Activated T-cell treated with anti-CD3 and anti-CD28 coated beads, Interleukin-2, amount 50 U/mL, for 4 hours (primary cell): Measurements from ENCODE around the gene RECQL5. TPM values are rescaled to one million over a fixed set of nuclear protein-coding genes. Genes with fewer than 3 reads are reported as not detected.
A peak's percentile ranks its signal among the peaks of the same experiment; 100 is the strongest.

Experiments used
- ATAC-seq, 2 donors: fragments of 200-7000 bp; cut with Tn5 transposase; one replicate each; pipeline ENCODE4 v1.10.0; 2021
- DNase-seq: peaks from one replicate; pipeline ENCODE4 v3.0.0-alpha.2; 2020
- H3K27me3 Mint-ChIP-seq: one replicate; pipeline ENCODE4 v1.8.0; 2021; ENCODE audit warnings: low read depth, mixed read lengths
- H3K36me3 Mint-ChIP-seq: one replicate; pipeline ENCODE4 v1.8.0; 2022; ENCODE audit warnings: mixed read lengths; ENCODE audit not compliant: insufficient read depth
- H3K4me1 Mint-ChIP-seq: one replicate; pipeline ENCODE4 v1.8.0; 2021; ENCODE audit warnings: low read depth, mixed read lengths
- H3K4me3 Mint-ChIP-seq: one replicate; pipeline ENCODE4 v1.8.0; 2021; ENCODE audit warnings: mild to moderate bottlenecking, moderate library complexity, mixed read lengths
- H3K9me3 Mint-ChIP-seq: one replicate; pipeline ENCODE4 v1.8.0; 2021; ENCODE audit warnings: mixed read lengths
- total RNA-seq, 3 donors: library from RNA; stranded (reverse); gene quantifications; one replicate each; pipeline ENCODE4 v1.2.1, GENCODE V29; 2021

RECQL5 gene
- total RNA-seq, 3 donors from 2014 or later = 20.7 to 26.1 (median 21.8) TPM

GRCh38 chr17:75673487-75673886 lies 6.5 kb upstream of the RECQL5 start:
- Mint-ChIP-seq H3K9me3 (no peaks in the 10 kb centered on the region), H3K36me3 (peaks cover 29% of the 10 kb centered on the region), H3K4me3 (no peak overlapping the region), H3K27me3 (no peaks in the 10 kb centered on the region), H3K4me1 (peaks cover 18% of the 10 kb centered on the region)
- no peak for DNase-seq
- ATAC-seq = no peak

- Mint-ChIP-seq H3K9me3 (no peaks in the 10 kb centered on the region), H3K4me3 (no peak overlapping the region), H3K27me3 (no peaks in the 10 kb centered on the region), H3K4me1 (peaks cover 25% of the 10 kb centered on the region), H3K36me3 (peaks cover 29% of the 10 kb centered on the region)
- ATAC-seq (no peak), DNase-seq (no peak)
Measured at GRCh38 chr17:75672011-75672410, 5.1 kb upstream of the RECQL5 start.

- DNase-seq (no peak), ATAC-seq (no peak)
- Mint-ChIP-seq H3K9me3 (no peaks in the 10 kb centered on the region), H3K36me3 (peaks cover 27% of the 10 kb centered on the region), H3K4me3 (no peak overlapping the region), H3K4me1 (peaks cover 27% of the 10 kb centered on the region), H3K27me3 (no peaks in the 10 kb centered on the region)
Measured at GRCh38 chr17:75670868-75671267, 3.9 kb upstream of the RECQL5 start.

DNA sequence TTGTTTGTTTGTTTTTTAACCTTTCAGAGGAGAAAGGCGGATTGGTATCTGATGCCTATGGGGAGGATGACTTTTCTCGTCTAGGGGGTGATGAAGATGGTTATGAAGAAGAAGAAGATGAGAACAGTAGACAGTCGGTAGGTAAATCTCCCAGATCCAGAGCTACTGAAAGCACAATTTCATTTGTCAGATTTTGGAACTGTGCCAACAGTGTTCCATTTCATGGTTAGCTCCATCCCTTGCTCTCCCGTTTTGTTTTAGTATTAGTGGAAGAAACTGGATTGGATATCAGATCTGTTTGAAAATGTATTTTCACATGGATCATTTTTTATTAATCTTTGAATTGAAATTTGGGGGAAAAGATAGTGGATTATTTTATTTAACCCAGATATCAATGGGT lies 1.5 kb upstream of the RECQL5 start:
- peaks cover 31% of the 10 kb centered on the region for H3K4me1 Mint-ChIP-seq
- DNase-seq (no peak), ATAC-seq (no peak)
- H3K4me3 Mint-ChIP-seq = no peak overlapping the region
- H3K9me3 Mint-ChIP-seq = no peaks in the 10 kb centered on the region
- H3K27me3 Mint-ChIP-seq = no peaks in the 10 kb centered on the region
- H3K36me3 Mint-ChIP-seq = peaks cover 25% of the 10 kb centered on the region

GRCh38 chr17:75667825-75668224 lies 871 bp upstream of the RECQL5 start:
- DNase-seq = no peak
- peaks cover 21% of the 10 kb centered on the region for H3K36me3 Mint-ChIP-seq
- no peak overlapping the region for H3K4me3 Mint-ChIP-seq
- H3K9me3 Mint-ChIP-seq = no peaks in the 10 kb centered on the region
- H3K27me3 Mint-ChIP-seq = no peaks in the 10 kb centered on the region
- H3K4me1 Mint-ChIP-seq = peaks cover 31% of the 10 kb centered on the region
- ATAC-seq = no peak

- ATAC-seq (no peak), DNase-seq (no peak)
- H3K4me1 Mint-ChIP-seq = peaks cover 27% of the 10 kb centered on the region
- H3K9me3 Mint-ChIP-seq = no peaks in the 10 kb centered on the region
- H3K27me3 Mint-ChIP-seq = no peaks in the 10 kb centered on the region
- peak overlapping the region; percentile 76 for H3K4me3 Mint-ChIP-seq
- peaks cover 26% of the 10 kb centered on the region for H3K36me3 Mint-ChIP-seq
Measured at GRCh38 chr17:75665981-75666380, 973 bp downstream of the RECQL5 start.

DNA sequence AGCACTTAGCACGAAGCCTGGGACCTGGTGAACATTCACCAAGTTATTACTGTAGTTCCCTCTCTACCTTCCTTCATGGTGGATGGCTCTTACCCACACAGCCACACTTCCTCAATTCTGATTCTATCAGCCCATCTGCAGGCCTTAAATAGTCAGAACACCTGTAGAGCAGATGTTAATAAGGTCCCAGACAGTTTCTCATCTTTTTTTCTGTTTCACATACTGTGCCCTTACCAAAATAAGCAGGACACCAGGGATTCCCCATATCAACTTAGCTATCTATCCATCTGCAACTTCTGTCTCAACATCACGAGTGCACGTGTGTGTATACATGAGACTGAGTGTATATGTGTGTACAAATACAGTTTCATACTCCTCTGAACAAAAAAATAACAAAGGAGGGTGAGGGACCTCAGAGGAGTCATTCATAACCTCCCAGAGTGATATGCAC lies 2.8 kb downstream of the RECQL5 start:
- peaks cover 21% of the 10 kb centered on the region for H3K4me1 Mint-ChIP-seq
- no peak for ATAC-seq
- no peaks in the 10 kb centered on the region for H3K27me3 Mint-ChIP-seq

GRCh38 chr17:75662511-75662910 lies 4.4 kb downstream of the RECQL5 start:
- DNase-seq (no peak), ATAC-seq (no peak)
- Mint-ChIP-seq H3K4me1 (peaks cover 10% of the 10 kb centered on the region), H3K27me3 (no peaks in the 10 kb centered on the region), H3K9me3 (no peaks in the 10 kb centered on the region), H3K36me3 (peaks cover 12% of the 10 kb centered on the region), H3K4me3 (no peak overlapping the region)

More for the DNA sequence above, 2.8 kb downstream of the RECQL5 start:
- Mint-ChIP-seq H3K9me3 (no peaks in the 10 kb centered on the region), H3K4me3 (no peak overlapping the region), H3K36me3 (peaks cover 19% of the 10 kb centered on the region)
- no peak for DNase-seq

DNA sequence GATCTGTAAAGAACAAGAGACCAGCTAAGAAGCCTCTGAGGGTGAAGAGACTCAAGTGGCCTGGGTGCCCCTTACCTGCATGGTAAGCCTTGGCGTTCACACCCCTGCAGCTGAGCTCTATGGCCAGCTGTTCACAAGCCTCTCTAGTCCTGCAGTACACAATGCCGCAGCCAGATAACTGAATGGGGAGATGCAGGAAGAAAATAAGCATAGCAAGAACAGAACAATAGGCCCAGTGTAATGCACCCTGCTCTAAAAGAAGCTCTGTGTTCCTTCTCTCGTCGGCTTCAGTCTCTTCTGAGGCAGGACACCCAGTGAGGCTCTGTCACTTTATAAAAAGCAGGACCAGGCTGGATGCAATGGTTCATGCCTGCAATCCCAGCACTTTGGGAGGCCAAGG lies 5.4 kb downstream of the RECQL5 start:
- H3K36me3 Mint-ChIP-seq = peaks cover 17% of the 10 kb centered on the region

DNA sequence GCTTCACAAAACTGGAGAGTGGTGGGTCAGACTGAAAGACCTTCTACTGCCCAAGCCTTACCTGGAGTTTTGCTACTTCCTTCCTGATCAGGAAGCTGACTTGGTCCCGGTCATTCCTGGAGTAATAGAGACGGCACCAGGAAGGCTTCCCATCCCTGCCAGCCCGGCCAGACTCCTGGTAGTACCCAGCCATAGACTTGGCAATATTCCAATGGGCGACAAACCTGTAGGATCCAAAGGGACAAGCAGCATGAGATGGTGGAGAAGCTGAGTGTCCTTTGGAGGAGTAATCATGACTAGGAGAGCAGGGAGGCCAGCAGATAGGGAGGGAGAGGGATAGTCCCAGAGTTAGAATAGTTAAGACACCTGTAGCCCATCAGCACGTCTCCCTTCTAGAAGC lies 8.7 kb downstream of the RECQL5 start:
- H3K4me1 Mint-ChIP-seq = no peaks in the 10 kb centered on the region
- H3K27me3 Mint-ChIP-seq = no peaks in the 10 kb centered on the region
- DNase-seq (no peak), ATAC-seq (no peak)
- H3K9me3 Mint-ChIP-seq = no peaks in the 10 kb centered on the region
- no peak overlapping the region for H3K4me3 Mint-ChIP-seq
- H3K36me3 Mint-ChIP-seq = peaks cover 19% of the 10 kb centered on the region

More for the DNA sequence above, 5.4 kb downstream of the RECQL5 start:
- Mint-ChIP-seq H3K4me1 (peaks cover 10% of the 10 kb centered on the region), H3K9me3 (no peaks in the 10 kb centered on the region), H3K27me3 (no peaks in the 10 kb centered on the region), H3K4me3 (no peak overlapping the region)
- no peak for ATAC-seq
- DNase-seq = no peak

DNA sequence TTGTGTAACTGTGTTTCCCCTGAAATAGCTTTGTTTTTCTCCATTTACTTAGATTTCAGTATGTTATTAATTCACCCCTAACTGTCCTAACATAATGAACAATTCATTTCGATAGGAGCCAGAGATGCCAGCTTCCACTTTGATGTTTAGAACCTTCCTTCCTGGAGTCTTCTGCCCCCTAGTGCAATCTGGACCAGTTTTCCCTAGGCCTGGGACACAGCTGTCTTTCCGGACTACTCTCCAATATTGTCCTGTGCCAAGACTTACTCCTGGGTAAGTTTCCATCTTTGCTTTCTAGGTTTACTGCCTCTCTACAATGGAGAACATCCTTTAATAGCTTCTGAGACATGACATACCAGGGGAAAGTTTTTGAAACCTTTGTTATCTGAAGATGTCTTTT lies 12.8 kb downstream of the RECQL5 start:
- H3K27me3 Mint-ChIP-seq = no peaks in the 10 kb centered on the region
- H3K4me1 Mint-ChIP-seq = no peaks in the 10 kb centered on the region
- no peaks in the 10 kb centered on the region for H3K9me3 Mint-ChIP-seq
- DNase-seq (no peak), ATAC-seq (no peak)
- H3K36me3 Mint-ChIP-seq = peaks cover 30% of the 10 kb centered on the region
- H3K4me3 Mint-ChIP-seq = no peak overlapping the region

- Mint-ChIP-seq H3K4me3 (no peak overlapping the region), H3K36me3 (peaks cover 33% of the 10 kb centered on the region)
- ATAC-seq = peak; percentile 65 to 73
Measured at GRCh38 chr17:75652934-75653549, 13.9 kb downstream of the RECQL5 start.

GRCh38 chr17:75652341-75652740 lies 14.6 kb downstream of the RECQL5 start:
- Mint-ChIP-seq H3K4me3 (no peak overlapping the region), H3K4me1 (no peaks in the 10 kb centered on the region), H3K9me3 (no peaks in the 10 kb centered on the region), H3K27me3 (no peaks in the 10 kb centered on the region), H3K36me3 (peaks cover 32% of the 10 kb centered on the region)
- ATAC-seq (no peak), DNase-seq (no peak)

More at GRCh38 chr17:75652934-75653549, 13.9 kb downstream of the RECQL5 start:
- H3K27me3 Mint-ChIP-seq = no peaks in the 10 kb centered on the region
- DNase-seq = no peak
- H3K4me1 Mint-ChIP-seq = no peaks in the 10 kb centered on the region
- H3K9me3 Mint-ChIP-seq = no peaks in the 10 kb centered on the region

DNA sequence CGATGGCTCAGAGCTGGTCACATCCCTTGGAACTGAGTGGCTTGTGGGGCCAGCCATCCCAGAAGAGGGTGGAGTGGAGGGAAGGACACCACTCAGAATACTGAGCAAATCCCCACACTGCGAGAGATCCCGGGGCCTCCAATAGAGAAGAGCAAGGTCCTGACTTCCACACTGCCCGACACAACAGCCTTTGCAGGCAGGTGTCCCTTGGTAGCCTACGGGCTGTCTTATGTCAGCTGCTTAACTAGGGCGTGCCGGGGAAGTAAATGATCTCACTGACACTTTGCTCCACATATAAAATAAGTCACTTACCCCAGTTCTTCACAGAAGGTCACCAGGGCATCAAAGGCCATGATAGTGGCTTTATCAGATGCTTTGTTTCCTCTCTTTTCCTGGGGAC lies 16.1 kb downstream of the RECQL5 start:
- Mint-ChIP-seq H3K4me3 (no peak overlapping the region), H3K27me3 (no peaks in the 10 kb centered on the region), H3K36me3 (peaks cover 29% of the 10 kb centered on the region), H3K9me3 (no peaks in the 10 kb centered on the region), H3K4me1 (peaks cover 6% of the 10 kb centered on the region)
- ATAC-seq = no peak
- no peak for DNase-seq

- Mint-ChIP-seq H3K4me3 (no peak overlapping the region), H3K4me1 (peaks cover 6% of the 10 kb centered on the region), H3K9me3 (no peaks in the 10 kb centered on the region), H3K36me3 (peaks cover 29% of the 10 kb centered on the region), H3K27me3 (no peaks in the 10 kb centered on the region)
- DNase-seq (no peak), ATAC-seq (no peak)
Measured at GRCh38 chr17:75649687-75650086, 17.3 kb downstream of the RECQL5 start.
